Skeletal muscle satellite cell (primary cell): ENCODE results near the gene FAM53A.

Experiments
- H3K27me3 ChIP-seq: 2 replicates; pipeline ENCODE4 v1.7.0; 2013; ENCODE audit warnings: low read length; ENCODE audit not compliant: control insufficient read depth, insufficient read depth
- H3K36me3 ChIP-seq: 2 replicates; pipeline ENCODE4 v1.7.0; 2013; ENCODE audit warnings: mild to moderate bottlenecking, control low read depth, low read length; ENCODE audit not compliant: insufficient read depth
- H3K4me1 ChIP-seq: 2 replicates; pipeline ENCODE4 v1.7.0; 2013; ENCODE audit warnings: low read length; ENCODE audit not compliant: control insufficient read depth, insufficient read depth
- H3K4me2 ChIP-seq: 2 replicates; pipeline ENCODE4 v1.7.0; 2013; ENCODE audit warnings: mild to moderate bottlenecking, low read length
- H3K4me3 ChIP-seq: 2 replicates; pipeline ENCODE4 v1.7.0; 2013; ENCODE audit warnings: low read length
- H3K9ac ChIP-seq: 2 replicates; pipeline ENCODE4 v1.7.0; 2013; ENCODE audit warnings: mild to moderate bottlenecking, low read depth, low read length, moderate library complexity
- H3K9me3 ChIP-seq: replicated peaks from 2 replicates; pipeline ENCODE4 v1.7.0; 2013; ENCODE audit warnings: mild to moderate bottlenecking, control low read depth, low read length

The FAM53A gene

GRCh38 chr4:1664141-1664540 is 20.0 kb downstream of the FAM53A start:
- Histone ChIP-seq H3K9me3 (no peaks in the 10 kb centered on the region), H3K9ac (no peak overlapping the region), H3K4me1 (peaks cover 10% of the 10 kb centered on the region), H3K27me3 (no peaks in the 10 kb centered on the region), H3K4me2 (no peak overlapping the region), H3K36me3 (no peaks in the 10 kb centered on the region), H3K4me3 (no peak overlapping the region)

- H3K4me2 ChIP-seq = no peak overlapping the region
- H3K9ac ChIP-seq = no peak overlapping the region
- H3K4me1 ChIP-seq = peaks cover 9% of the 10 kb centered on the region
- no peaks in the 10 kb centered on the region for H3K36me3 ChIP-seq
- no peaks in the 10 kb centered on the region for H3K27me3 ChIP-seq
- H3K4me3 ChIP-seq = no peak overlapping the region
- no peaks in the 10 kb centered on the region for H3K9me3 ChIP-seq
Measured at GRCh38 chr4:1663549-1663948, 20.6 kb downstream of the FAM53A start.

- Histone ChIP-seq H3K4me2 (no peak overlapping the region), H3K9ac (no peak overlapping the region), H3K27me3 (no peaks in the 10 kb centered on the region), H3K4me1 (no peaks in the 10 kb centered on the region), H3K4me3 (no peak overlapping the region), H3K9me3 (no peaks in the 10 kb centered on the region), H3K36me3 (no peaks in the 10 kb centered on the region)
Measured at GRCh38 chr4:1661695-1662094, 22.4 kb downstream of the FAM53A start.

- Histone ChIP-seq H3K27me3 (no peaks in the 10 kb centered on the region), H3K9ac (no peak overlapping the region), H3K9me3 (no peaks in the 10 kb centered on the region), H3K4me3 (no peak overlapping the region), H3K36me3 (no peaks in the 10 kb centered on the region), H3K4me1 (no peaks in the 10 kb centered on the region), H3K4me2 (no peak overlapping the region)
Measured at GRCh38 chr4:1660948-1661677, 23.0 kb downstream of the FAM53A start.

- Histone ChIP-seq H3K36me3 (no peaks in the 10 kb centered on the region), H3K4me1 (no peaks in the 10 kb centered on the region), H3K27me3 (no peaks in the 10 kb centered on the region), H3K4me3 (no peak overlapping the region), H3K9ac (no peak overlapping the region), H3K4me2 (no peak overlapping the region), H3K9me3 (no peaks in the 10 kb centered on the region)
Measured at GRCh38 chr4:1659104-1660043, 24.7 kb downstream of the FAM53A start.

GRCh38 chr4:1658581-1658980 is 25.5 kb downstream of the FAM53A start:
- no peaks in the 10 kb centered on the region for H3K9me3 ChIP-seq
- H3K4me1 ChIP-seq = no peaks in the 10 kb centered on the region
- H3K4me2 ChIP-seq = no peak overlapping the region
- no peaks in the 10 kb centered on the region for H3K27me3 ChIP-seq
- H3K9ac ChIP-seq = no peak overlapping the region
- H3K4me3 ChIP-seq = no peak overlapping the region
- no peaks in the 10 kb centered on the region for H3K36me3 ChIP-seq

- Histone ChIP-seq H3K4me3 (no peak overlapping the region), H3K27me3 (no peaks in the 10 kb centered on the region), H3K4me2 (no peak overlapping the region), H3K9me3 (no peaks in the 10 kb centered on the region), H3K4me1 (no peaks in the 10 kb centered on the region), H3K36me3 (no peaks in the 10 kb centered on the region), H3K9ac (no peak overlapping the region)
Measured at GRCh38 chr4:1658146-1658545, 26.0 kb downstream of the FAM53A start.

- H3K4me1 ChIP-seq = no peaks in the 10 kb centered on the region
- H3K27me3 ChIP-seq = no peaks in the 10 kb centered on the region
- H3K9ac ChIP-seq = no peak overlapping the region
- H3K4me3 ChIP-seq = no peak overlapping the region
- H3K9me3 ChIP-seq = no peaks in the 10 kb centered on the region
- H3K36me3 ChIP-seq = no peaks in the 10 kb centered on the region
- H3K4me2 ChIP-seq = no peak overlapping the region
Measured at GRCh38 chr4:1656986-1657385, 27.1 kb downstream of the FAM53A start.

GRCh38 chr4:1656132-1656531 is 28.0 kb downstream of the FAM53A start:
- no peaks in the 10 kb centered on the region for H3K36me3 ChIP-seq
- H3K4me2 ChIP-seq = no peak overlapping the region
- no peaks in the 10 kb centered on the region for H3K9me3 ChIP-seq
- H3K4me3 ChIP-seq = no peak overlapping the region
- no peaks in the 10 kb centered on the region for H3K27me3 ChIP-seq
- no peaks in the 10 kb centered on the region for H3K4me1 ChIP-seq
- no peak overlapping the region for H3K9ac ChIP-seq

- Histone ChIP-seq H3K9ac (no peak overlapping the region), H3K27me3 (no peaks in the 10 kb centered on the region), H3K4me3 (no peak overlapping the region), H3K4me2 (no peak overlapping the region), H3K36me3 (no peaks in the 10 kb centered on the region), H3K4me1 (no peaks in the 10 kb centered on the region), H3K9me3 (no peaks in the 10 kb centered on the region)
Measured at GRCh38 chr4:1655676-1656075, 28.4 kb downstream of the FAM53A start.

GRCh38 chr4:1655081-1655480 is 29.0 kb downstream of the FAM53A start:
- H3K4me1 ChIP-seq = no peaks in the 10 kb centered on the region
- no peaks in the 10 kb centered on the region for H3K27me3 ChIP-seq
- no peak overlapping the region for H3K9ac ChIP-seq
- no peak overlapping the region for H3K4me2 ChIP-seq
- no peaks in the 10 kb centered on the region for H3K36me3 ChIP-seq
- H3K4me3 ChIP-seq = no peak overlapping the region
- H3K9me3 ChIP-seq = no peaks in the 10 kb centered on the region
